Measurements from ENCODE around the gene KCNMB1. TPM values are rescaled to one million over a fixed set of nuclear protein-coding genes. Genes with fewer than 3 reads are reported as not detected.

The KCNMB1 gene
- total and polyA plus RNA-seq, 2 of the 13 experiments (the other 11 are each of a cell fraction or from before 2014, with no cell fraction given): not detected

DNA sequence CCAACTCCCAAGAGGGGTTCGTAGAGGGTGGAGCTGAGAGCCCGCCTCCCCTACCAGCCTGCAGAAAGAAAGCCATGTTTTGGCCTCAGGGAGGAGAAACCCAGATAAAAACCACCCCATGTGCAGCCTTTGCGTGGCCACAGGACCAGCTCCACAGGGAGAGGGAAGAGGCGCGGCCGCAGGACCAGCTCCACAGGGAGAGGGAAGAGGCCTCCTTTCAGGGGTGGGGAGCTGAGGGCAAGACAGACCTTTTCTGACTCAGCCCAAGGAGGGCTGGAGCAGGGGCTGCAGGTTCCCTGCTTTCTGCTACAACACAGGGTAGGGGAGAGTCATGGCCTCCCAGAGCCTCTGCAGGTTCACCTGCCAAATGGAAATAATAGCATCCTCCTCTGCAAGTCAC is 37.6 kb upstream of the KCNMB1 start:
- CTCF ChIA-PET (ENCODE audit: low intra/inter-chr PET ratio, low total read pairs): no interaction called here
- Histone ChIP-seq H3K9me3 (ENCODE audit: low read length) (no peaks in the 10 kb centered on the region), H3K27ac (ENCODE audit: extremely low read length, insufficient read depth, low read length) (no peak overlapping the region), H3K4me2 (ENCODE audit: low read depth, low read length) (no peak overlapping the region), H3K9ac (ENCODE audit: insufficient read depth, low read depth, low read length) (no peak overlapping the region), H3K4me3 (replicated peaks in 1 of 3; ENCODE audit: insufficient read depth in 1 of 3, low read depth in 2 of 3, low read length in 3 of 3) (no peak overlapping the region), H2AFZ (ENCODE audit: low read length) (no peak overlapping the region), H4K20me1 (ENCODE audit: insufficient read depth, low read length) (no peaks in the 10 kb centered on the region), H3K79me2 (ENCODE audit: insufficient read depth, low read length) (no peaks in the 10 kb centered on the region), H3K4me1 (ENCODE audit: insufficient read depth, low read length) (no peaks in the 10 kb centered on the region), H3K27me3 (ENCODE audit: control insufficient read depth in 1 of 2, insufficient read depth in 2 of 2, low read length in 2 of 2) (peaks cover 0 to 23% of the 10 kb centered on the region in 2 experiments; a peak in 3 of 5 replicates), H3K36me3 (replicated peaks in 1 of 2; ENCODE audit: control insufficient read depth in 1 of 2, insufficient read depth in 2 of 2, low read length in 2 of 2) (no peaks in the 10 kb centered on the region)
- ATAC-seq (no peak), FAIRE-seq (no peak), DNase-seq (ENCODE audit: low spot score) (no peak)
- TF ChIP-seq ZFP36L2 (CRISPR knock-in tag; IDR thresholded peaks at IDR 0.05): no peak
- no peak for TF ChIP-seq ZNF280B (CRISPR knock-in tag; IDR thresholded peaks at IDR 0.05; ENCODE audit: borderline replicate concordance)
- TF ChIP-seq HNRNPK (IDR thresholded peaks at IDR 0.05; ENCODE audit: low read depth, low read length, poor library complexity, severe bottlenecking): no peak
- no peak for TF ChIP-seq TCF7 (IDR thresholded peaks at IDR 0.05; ENCODE audit: low read depth)
- no peak for TF ChIP-seq NCOA1 (CRISPR knock-in tag; IDR thresholded peaks at IDR 0.05)
- no peak for TF ChIP-seq ZNF326 (CRISPR knock-in tag; IDR thresholded peaks at IDR 0.05; ENCODE audit: borderline replicate concordance)
- TF ChIP-seq RBM22 (optimal IDR thresholded peaks at IDR 0.05; ENCODE audit: low read length): no peak
- TF ChIP-seq ZSCAN20 (CRISPR knock-in tag; IDR thresholded peaks at IDR 0.05; ENCODE audit: borderline replicate concordance): no peak
- TF ChIP-seq DPF2 (CRISPR knock-in tag; IDR thresholded peaks at IDR 0.05; ENCODE audit: borderline replicate concordance, low read depth): no peak
- no peak for TF ChIP-seq ZNF724P (CRISPR knock-in tag; IDR thresholded peaks at IDR 0.05; ENCODE audit: borderline replicate concordance)
- TF ChIP-seq, protein P1, sequence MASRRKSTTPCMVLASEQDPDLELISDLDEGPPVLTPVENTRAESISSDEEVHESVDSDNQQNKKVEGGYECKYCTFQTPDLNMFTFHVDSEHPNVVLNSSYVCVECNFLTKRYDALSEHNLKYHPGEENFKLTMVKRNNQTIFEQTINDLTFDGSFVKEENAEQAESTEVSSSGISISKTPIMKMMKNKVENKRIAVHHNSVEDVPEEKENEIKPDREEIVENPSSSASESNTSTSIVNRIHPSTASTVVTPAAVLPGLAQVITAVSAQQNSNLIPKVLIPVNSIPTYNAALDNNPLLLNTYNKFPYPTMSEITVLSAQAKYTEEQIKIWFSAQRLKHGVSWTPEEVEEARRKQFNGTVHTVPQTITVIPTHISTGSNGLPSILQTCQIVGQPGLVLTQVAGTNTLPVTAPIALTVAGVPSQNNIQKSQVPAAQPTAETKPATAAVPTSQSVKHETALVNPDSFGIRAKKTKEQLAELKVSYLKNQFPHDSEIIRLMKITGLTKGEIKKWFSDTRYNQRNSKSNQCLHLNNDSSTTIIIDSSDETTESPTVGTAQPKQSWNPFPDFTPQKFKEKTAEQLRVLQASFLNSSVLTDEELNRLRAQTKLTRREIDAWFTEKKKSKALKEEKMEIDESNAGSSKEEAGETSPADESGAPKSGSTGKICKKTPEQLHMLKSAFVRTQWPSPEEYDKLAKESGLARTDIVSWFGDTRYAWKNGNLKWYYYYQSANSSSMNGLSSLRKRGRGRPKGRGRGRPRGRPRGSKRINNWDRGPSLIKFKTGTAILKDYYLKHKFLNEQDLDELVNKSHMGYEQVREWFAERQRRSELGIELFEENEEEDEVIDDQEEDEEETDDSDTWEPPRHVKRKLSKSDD (CRISPR knock-in tag; IDR thresholded peaks at IDR 0.05; ENCODE audit: low read depth): no peak
- no peak for TF ChIP-seq MZF1 (CRISPR knock-in tag; IDR thresholded peaks at IDR 0.05; ENCODE audit: borderline replicate concordance)
- no peak for TF ChIP-seq RBFOX2 (IDR thresholded peaks at IDR 0.05; ENCODE audit: low read depth, low read length)
- TF ChIP-seq CCAR2 (optimal IDR thresholded peaks at IDR 0.05; ENCODE audit: low read depth, low read length): no peak
- no peak for TF ChIP-seq ZNF343 (CRISPR knock-in tag; IDR thresholded peaks at IDR 0.05)
- TF ChIP-seq, protein P2, sequence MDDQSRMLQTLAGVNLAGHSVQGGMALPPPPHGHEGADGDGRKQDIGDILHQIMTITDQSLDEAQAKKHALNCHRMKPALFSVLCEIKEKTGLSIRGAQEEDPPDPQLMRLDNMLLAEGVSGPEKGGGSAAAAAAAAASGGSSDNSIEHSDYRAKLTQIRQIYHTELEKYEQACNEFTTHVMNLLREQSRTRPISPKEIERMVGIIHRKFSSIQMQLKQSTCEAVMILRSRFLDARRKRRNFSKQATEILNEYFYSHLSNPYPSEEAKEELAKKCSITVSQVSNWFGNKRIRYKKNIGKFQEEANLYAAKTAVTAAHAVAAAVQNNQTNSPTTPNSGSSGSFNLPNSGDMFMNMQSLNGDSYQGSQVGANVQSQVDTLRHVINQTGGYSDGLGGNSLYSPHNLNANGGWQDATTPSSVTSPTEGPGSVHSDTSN (CRISPR knock-in tag; IDR thresholded peaks at IDR 0.05; ENCODE audit: borderline replicate concordance): no peak
- TF ChIP-seq ZNF605 (CRISPR knock-in tag; IDR thresholded peaks at IDR 0.05): no peak
- no peak for TF ChIP-seq DNMT1 (CRISPR knock-in tag; IDR thresholded peaks at IDR 0.05)
- no TSS peak for BruUV-seq (replicated peaks)
- POLR2A ChIA-PET: no interaction called here
- 6% methylated on average over 6 of the region's 6 CpGs for WGBS (ENCODE audit: low lambda C conversion rate)
- in situ Hi-C loops (cut with HindIII; ENCODE audit: extremely low pct_ligation_motif_present, low pct_unique_long_range_greater_than_20kb): no loop called here
- intact Hi-C loops (cut with micrococcal nuclease; ENCODE audit: unreplicated experiment): no loop called here
